NAMALWA (cell line): ENCODE measurements around the gene PATL2.
"Not testable (repeated sequence)": the region's sequence is repeated elsewhere in the genome, so short reads cannot be mapped to it uniquely, and the experiment has no call there.

ENCODE experiments used
- DNase-seq: peaks from one replicate; pipeline ENCODE4 v3.0.0-alpha.2; 2015; ENCODE audit warnings: low spot score

PATL2 gene

GRCh38 chr15:44711096-44711742 lies at the start of gene PATL2, which contains the start of gene B2M:
TSS of gene PATL2 (minus strand) at chr15:44711323. CDS start at chr15:44676490, 34,833 bp downstream.
TSS of gene B2M (plus strand) at chr15:44711517. CDS start at chr15:44711547, 30 bp downstream.
- DNase-seq, result peak; percentile 99

GRCh38 chr15:44753345-44753744 lies 42.2 kb upstream of the PATL2 start:
- no peak for DNase-seq

- DNase-seq, result not testable (repeated sequence)
These were observed 32.3 kb upstream of the PATL2 start for GRCh38 chr15:44743454-44743853.

- DNase-seq, result not testable (repeated sequence)
These were observed 28.2 kb upstream of the PATL2 start for GRCh38 chr15:44739222-44739847.

- DNase-seq, result peak; percentile 75
These were observed 27.3 kb upstream of the PATL2 start for GRCh38 chr15:44738340-44738984.

- no peak for DNase-seq
These were observed 25.1 kb upstream of the PATL2 start, which contains the start of gene TRIM69 for GRCh38 chr15:44736181-44736765. TSS of gene TRIM69 (plus strand) at chr15:44736528. CDS start at chr15:44736705, 177 bp downstream.

- DNase-seq, result no peak
These were observed 24.5 kb upstream of the PATL2 start for GRCh38 chr15:44735482-44736180.

GRCh38 chr15:44734839-44735481 lies 23.8 kb upstream of the PATL2 start:
- no peak for DNase-seq

- peak; percentile 67 for DNase-seq
These were observed 18.4 kb upstream of the PATL2 start for GRCh38 chr15:44729408-44730127.

GRCh38 chr15:44728576-44729407 lies 17.7 kb upstream of the PATL2 start:
- peak; percentile 99 for DNase-seq

- DNase-seq, result not testable (repeated sequence)
These were observed 17.1 kb upstream of the PATL2 start for GRCh38 chr15:44728232-44728575.

- DNase-seq, result no peak
These were observed 16.5 kb upstream of the PATL2 start for GRCh38 chr15:44727485-44728231.

- DNase-seq, result peak; percentile 94
These were observed 15.7 kb upstream of the PATL2 start for GRCh38 chr15:44726568-44727484.

- peak; percentile 76 for DNase-seq
These were observed 15.0 kb upstream of the PATL2 start for GRCh38 chr15:44726136-44726535.

- no peak for DNase-seq
These were observed 10.9 kb upstream of the PATL2 start for GRCh38 chr15:44722011-44722410.

- DNase-seq, result peak; percentile 14
These were observed 9.5 kb upstream of the PATL2 start for GRCh38 chr15:44720460-44721176.

- DNase-seq, result not testable (repeated sequence)
These were observed 8.9 kb upstream of the PATL2 start for GRCh38 chr15:44720000-44720435.
